Activated CD8-positive, alpha-beta memory T cell treated with anti-CD3 and anti-CD28 coated beads, Interleukin-2, amount 50 U/mL, for 1 hour (primary cell): Measurements from ENCODE around the gene RMND5B.
"Not testable (repeated sequence)": the region's sequence is repeated elsewhere in the genome, so short reads cannot be mapped to it uniquely, and the experiment has no call there.

Source experiments
- DNase-seq: peaks from one replicate; pipeline ENCODE4 v3.0.0-alpha.2; 2020; ENCODE audit errors: extremely low read depth

Gene RMND5B

DNA sequence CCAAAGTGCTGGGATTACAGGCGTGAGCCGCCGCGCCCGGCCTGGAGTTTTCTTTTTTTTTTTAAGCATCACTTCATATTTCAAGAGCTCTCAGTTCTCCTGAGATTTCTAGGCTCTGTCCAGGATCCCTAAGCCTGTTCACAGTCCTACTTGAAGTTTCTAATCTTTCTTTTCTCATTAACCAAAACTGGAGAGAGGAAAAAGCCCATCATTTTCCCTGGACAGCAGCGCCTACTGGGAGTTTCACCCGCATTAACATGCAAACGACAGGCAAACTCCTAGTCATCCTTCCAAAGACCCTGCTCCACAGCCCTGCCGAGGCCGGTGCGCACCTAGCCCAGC, 609 bp upstream of the RMND5B start:
- DNase-seq = not testable (repeated sequence)

DNA sequence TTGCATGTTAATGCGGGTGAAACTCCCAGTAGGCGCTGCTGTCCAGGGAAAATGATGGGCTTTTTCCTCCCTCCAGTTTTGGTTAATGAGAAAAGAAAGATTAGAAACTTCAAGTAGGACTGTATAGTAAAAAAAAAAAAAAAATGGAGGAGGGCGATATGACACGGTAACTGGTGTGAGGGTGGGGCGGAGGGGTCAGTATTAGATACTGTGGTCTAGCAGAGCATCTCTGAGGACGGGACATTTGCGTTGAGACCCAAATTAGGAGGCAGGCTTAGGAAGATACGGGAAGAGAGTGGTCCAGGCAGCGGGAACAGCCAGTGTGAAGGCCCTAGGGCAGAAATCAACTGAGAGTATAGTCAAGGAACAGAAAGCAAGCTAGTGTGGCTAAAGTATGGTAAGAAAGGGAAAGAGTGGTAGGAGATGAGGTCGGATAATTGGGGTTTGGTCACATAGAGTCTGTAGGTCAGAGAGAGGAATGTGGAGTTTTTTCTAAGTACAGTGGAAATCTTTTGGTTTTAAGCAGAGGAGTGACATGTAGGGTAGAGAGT, 707 bp downstream of the RMND5B start:
- DNase-seq = no peak

DNA sequence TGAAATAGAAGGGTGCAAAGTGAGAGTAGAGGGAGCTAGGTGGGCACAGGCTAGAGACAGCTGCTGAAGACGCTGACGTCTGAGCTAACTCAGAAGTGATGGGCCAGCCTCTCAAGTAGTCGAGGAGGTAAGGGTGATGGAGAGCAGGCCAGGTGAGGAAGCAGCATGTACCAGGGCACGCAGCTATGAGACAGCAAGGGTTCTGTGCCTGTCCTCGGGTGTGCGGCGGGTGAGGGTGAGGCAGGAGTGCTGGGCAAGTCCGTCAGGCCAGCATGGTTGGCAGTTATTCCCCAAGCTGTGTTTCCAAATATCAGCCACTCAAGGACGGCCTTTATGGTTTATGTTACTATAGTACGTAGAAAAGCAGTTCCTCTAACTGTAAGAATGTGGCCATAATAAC, 6.2 kb downstream of the RMND5B start:
- no peak for DNase-seq

DNA sequence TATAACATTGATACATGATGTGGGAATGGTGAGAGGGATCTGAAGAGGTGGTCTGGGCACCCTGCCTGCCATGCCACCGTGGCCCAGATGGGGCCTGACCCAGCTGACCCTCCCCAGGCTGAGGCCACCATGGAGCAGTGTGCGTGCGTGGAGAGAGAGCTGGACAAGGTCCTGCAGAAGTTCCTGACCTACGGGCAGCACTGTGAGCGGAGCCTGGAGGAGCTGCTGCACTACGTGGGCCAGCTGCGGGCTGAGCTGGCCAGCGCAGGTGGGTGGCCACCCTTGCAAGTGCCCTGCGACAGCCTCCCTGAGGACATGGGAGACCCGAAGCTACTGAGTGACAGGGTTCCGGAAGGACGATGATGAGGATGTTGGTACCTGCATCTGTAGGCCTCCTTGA, 7.2 kb downstream of the RMND5B start:
- DNase-seq = no peak

DNA sequence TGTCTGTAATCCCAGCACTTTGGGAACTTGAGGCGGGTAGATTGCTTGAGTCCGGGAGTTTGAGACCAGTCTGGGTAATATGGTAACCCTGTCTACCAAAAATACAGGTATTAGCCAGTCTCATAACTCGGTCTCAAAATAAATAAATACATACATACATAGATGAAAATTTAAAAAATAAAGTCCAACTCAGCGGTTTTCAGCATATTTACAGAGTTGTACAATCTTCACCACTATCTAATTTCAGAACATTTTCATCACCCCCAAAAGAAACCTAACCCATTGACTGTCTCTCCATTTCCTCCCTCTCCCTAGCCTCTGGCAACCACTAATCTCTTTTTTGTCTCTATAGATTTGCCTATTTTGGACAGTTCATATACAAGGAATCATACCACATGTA, 10.7 kb downstream of the RMND5B start:
- DNase-seq = no peak

DNA sequence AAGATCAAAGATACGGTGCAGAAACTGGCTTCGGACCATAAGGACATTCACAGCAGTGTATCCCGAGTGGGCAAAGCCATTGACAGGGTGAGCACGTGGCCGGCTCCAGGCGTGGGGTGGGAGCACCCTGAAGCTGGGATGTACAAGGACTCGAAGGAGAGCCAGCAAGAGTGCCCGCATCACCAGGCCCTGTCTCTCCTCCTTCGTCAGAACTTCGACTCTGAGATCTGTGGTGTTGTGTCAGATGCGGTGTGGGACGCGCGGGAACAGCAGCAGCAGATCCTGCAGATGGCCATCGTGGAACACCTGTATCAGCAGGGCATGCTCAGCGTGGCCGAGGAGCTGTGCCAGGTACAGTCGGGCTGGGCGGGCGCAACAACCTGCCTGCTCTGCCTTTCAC, 11.8 kb downstream of the RMND5B start:
- DNase-seq = no peak

DNA sequence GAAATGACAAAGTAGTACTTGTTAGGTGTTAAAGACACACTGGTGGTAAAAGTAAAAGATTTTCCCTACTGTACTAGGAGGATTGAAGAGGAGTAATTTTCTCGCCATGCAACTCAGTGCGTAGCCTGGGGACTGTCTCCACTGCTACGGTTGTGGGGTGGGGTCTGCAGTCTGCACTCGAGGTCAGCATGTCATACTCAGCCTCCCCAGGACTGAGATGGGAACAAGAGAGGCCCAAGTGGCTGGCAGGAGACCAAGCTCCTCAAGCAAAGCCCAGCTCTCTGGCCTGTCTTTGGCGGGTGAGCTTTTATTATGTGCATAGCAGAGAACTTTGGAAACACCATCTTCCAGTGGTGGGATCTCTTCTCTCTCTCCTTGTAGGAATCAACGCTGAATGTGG, 12.4 kb downstream of the RMND5B start:
- no peak for DNase-seq

DNA sequence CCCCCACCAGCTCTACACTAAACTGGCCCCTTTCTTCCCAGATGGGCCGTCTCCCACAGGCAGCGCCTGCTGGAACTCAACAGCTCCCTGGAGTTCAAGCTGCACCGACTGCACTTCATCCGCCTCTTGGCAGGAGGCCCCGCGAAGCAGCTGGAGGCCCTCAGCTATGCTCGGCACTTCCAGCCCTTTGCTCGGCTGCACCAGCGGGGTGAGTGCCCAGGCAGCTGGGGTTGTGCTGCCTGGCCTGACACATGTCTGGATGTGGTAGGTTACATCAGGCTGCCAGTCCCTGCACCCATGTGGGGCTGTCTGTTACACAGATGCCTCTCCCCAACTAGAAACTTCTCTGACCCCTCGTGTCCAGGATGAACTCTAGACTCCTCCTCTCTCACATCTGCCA, 13.1 kb downstream of the RMND5B start:
- DNase-seq = no peak

DNA sequence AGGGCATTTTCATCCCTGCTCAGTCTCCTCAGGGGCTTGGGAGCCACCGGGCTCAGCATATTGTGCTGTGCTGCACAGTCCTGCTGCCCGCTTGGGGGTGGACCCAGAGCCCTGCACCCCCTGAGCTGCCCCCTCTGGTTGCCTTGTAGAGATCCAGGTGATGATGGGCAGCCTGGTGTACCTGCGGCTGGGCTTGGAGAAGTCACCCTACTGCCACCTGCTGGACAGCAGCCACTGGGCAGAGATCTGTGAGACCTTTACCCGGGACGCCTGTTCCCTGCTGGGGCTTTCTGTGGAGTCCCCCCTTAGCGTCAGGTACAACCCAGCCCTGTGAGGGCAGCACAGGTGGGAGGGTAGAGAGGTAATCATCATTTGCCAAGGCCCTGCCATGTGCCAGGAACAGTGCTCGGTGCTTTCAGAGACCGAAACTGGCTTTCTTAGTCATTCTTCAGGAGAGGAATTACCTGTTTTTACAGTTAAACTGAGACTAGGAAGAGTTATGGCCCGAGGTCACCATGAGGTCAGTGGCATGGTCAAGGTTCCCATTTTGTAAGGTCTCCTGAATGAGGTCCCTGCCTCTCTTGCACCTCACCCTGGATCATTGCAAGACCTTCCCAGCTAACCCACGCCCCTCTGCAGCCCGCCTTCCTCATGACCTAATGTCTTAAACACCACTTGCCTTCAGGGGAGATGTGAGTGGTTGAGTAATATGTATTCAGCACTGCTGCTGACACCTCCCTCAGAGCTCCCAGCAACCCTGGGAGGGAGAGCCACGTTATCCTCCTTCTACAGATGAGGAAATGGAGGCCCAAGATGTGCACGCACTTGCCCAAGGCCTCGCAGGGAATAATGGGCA, 15.4 kb downstream of the RMND5B start:
- DNase-seq = peak; percentile 45

DNA sequence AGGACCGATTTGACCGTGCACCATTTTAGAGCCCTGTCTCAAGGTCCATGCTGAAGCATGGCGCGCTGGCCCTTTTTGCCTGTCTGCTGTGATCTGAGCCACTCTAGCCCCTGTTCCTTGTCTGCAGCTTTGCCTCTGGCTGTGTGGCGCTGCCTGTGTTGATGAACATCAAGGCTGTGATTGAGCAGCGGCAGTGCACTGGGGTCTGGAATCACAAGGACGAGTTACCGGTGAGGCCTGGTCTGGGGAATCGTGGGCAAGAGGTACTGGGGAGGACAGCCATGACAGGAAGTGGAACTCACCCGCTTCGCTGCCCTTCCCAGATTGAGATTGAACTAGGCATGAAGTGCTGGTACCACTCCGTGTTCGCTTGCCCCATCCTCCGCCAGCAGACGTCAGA, 16.6 kb downstream of the RMND5B start:
- DNase-seq = no peak

DNA sequence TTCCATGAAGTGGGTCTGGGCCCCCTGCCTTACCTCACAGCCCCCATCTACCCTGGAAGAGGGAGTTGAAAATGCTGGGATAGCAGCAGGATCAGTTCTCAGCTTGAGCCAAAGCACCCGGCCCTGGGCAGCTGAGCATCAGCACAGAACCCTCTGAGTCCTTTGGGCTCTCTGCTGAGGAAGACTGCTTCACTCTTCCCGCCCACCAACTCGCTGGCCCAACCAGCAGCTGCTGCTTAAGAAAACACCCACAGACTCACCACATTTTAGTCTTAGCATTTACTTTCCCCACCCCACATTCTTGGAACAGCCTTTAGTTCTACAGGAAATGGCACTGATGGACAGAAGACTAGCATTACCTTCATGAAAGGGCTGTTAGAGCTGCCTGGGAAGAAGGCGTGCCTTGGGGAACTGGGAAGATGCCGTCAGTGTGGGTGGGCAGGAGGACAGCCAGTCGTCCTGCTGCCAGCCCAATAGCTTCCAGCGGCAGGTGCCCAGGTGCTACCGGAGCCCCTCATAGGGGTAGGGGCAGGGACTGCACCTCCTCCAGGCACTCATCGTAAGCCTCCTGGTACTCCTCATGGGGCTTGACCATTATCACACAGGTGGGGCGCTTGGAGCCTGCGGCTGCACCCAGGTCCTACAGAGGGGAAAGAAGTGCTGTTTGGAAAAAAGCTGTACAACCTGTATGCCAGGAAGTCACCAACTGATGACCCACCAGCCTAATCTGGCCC, 18.6 kb downstream of the RMND5B start:
- DNase-seq = no peak

DNA sequence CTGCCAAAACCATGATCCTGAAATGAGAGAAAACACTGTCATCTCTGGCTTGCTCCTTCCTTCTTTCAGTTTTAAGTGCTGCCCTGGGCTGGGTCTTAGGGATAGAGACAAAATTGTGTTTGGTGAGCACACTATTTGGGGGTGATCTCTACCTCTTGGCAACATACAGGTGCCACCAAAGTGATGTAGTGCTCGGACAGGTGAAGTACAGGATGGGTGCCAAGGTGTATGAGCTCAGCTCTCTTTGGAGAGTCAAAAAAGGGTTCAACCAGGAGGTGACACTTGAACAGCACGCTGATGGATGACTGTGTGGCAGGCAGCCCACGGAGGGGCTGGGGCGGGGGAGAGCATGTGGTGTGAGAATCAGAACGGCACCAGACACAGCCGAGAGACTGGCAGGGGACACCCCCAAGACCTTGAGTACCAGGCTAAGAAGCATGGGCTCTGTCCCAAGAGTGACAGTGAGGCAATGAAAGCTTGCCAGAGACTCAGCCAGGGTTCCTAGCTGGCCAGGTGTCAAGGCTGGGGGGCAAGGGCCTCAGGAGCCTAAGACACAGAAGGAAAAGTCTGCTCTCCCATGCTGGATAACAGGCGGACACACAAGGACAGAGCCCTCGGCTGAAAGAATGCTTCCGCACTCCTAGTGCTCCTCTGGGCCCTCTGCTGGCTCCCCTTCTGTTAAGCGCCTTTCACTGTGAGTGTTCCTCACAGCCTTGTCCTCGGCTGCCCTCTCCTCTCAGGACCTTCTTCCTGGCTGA, 20.3 kb downstream of the RMND5B start:
- no peak for DNase-seq

DNA sequence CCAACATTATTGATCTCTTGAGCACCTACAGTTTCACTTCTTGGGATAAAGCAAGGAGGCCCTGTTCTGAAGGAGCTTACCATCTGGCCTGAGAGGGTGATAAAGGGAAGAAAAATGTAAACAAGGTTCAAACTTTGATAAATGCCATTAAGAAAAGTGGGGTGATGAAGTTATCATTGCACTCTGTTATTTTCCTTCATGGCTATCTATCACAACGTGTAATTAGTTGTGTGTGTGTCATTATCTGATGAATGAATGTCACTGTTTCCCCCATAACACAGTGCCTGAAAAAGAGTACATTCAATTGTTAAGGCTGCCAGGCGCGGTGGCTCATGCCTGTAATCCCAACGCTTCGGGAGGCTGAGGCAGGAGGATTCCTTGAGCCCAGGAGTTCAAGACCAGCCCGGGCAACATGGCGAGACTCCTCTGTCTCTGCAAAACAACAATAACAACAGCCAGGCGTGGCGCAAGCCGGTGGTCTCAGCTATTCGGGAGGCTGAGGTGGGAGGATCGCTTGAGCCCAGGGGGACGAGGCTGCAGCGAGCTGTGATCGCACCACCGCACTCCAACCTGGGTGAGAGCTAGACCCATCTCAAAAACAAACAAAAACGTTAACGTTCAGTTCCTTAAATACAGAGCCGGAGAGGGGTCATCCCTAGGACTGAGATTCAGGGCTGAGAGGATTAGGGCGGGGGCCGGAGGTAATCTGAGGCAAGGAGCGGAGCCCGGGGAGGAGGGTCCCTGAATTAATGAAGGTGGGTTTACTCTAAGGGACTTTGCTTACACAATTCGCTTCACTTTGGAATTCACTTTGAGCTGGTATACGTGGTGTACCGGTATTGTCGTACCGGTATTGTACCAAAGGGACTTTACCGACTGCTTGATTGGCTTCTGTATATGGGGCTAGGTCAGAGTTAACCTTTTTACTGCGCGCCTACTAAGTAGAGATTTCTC, 22.0 kb downstream of the RMND5B start:
- no peak for DNase-seq

DNA sequence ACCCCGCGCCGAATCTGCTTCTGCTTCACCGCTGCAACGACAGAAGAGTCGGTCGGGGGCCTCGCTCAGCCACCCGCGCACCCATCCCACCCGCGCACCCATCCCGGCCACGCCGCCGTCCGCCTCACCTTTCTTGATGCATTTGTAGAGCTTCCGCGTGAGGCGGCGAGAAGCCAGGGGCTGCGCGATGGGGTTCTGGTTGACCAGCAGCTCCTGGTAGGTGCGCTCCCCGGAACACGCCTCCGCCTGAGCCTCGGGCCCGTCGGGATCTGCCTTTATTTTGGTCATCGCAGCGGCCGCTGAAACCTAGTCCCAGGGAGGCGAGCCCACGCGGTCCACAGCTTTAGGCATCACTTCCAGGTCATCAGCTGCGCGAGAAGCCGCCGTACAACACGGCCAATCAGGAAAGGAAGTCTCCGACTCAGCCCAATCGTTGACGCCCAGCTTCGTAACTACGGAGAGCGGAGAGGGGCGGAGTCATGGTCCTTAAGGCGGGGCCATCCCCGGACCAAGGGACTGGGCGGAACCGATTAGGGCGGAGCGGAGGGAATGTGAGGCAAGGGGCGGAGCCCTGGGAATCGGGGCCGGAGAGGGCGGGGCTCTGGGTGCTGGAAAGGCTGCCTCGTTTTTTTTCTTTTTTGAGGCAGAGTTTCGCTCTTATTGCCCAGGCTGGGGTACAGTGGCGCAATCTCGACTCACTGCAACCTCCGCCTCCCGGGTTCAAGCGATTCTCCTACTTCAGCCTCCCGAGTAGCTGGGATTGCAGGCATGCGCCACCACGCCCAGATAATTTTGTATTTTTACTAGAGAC, 22.9 kb downstream of the RMND5B start, which contains the start of gene NHP2:
TSS of gene NHP2 (minus strand) at position 356 of the 811 bp plus-strand sequence. CDS start at position 288, 68 bp downstream.
- peak; percentile 86 for DNase-seq

DNA sequence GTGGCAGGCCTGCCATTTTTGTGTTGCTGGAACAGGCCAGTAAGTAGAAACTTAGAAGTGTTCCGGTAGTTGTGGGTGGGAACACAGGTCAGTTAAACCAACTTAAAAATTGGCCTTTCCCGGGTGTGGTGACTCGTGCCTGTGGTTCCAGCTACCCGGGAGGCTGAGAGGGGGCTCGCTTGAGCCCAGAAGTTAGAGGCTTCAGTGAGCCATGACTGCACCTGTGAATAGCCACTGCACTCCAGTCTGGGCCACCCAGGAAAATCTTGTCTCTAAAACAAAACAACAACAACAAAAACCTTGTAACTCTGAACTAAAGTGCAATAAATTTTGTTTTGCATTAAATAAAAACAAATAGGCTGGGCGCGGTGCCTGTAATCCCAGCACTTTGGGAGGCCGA, 24.3 kb downstream of the RMND5B start:
- DNase-seq = no peak

DNA sequence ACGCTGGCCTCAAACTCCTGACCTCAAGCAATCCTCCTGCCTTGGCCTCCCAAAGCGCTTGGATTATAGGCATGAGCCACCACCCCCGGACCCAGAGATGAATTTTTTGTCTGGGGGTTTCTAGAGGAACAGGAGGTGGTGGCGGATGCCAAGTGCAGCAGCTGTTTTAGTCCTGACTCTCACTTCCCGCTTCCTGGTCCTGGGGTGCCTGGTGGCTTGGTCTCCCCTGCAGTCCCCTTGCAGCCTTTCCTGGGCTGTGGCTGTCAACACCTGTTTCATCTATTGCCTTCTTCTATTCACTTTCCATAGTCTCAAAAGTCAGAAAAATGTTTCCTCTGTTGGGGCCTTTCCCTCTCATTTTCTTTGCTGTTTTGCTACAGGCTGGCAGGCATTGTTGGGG, 29.4 kb downstream of the RMND5B start:
- no peak for DNase-seq

DNA sequence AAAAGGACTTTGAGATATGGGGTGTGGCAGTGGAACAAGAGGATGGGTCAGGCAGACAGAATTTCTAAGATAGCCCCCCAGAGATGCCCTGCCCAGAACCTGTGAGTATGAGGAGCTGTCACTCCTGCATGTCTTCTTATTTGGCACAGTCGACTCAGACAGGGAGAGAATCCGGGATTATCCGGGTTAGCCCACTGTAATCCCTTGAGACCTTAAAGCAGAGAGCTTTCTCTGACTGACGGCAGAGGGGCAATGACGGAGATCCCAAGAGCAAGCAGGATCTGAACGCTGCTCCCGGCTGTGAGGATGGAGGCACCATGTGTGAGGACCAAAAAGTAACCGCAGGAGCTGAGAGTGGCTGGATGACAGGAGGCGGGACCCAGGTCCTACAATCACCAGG, 31.7 kb downstream of the RMND5B start:
- DNase-seq = no peak

DNA sequence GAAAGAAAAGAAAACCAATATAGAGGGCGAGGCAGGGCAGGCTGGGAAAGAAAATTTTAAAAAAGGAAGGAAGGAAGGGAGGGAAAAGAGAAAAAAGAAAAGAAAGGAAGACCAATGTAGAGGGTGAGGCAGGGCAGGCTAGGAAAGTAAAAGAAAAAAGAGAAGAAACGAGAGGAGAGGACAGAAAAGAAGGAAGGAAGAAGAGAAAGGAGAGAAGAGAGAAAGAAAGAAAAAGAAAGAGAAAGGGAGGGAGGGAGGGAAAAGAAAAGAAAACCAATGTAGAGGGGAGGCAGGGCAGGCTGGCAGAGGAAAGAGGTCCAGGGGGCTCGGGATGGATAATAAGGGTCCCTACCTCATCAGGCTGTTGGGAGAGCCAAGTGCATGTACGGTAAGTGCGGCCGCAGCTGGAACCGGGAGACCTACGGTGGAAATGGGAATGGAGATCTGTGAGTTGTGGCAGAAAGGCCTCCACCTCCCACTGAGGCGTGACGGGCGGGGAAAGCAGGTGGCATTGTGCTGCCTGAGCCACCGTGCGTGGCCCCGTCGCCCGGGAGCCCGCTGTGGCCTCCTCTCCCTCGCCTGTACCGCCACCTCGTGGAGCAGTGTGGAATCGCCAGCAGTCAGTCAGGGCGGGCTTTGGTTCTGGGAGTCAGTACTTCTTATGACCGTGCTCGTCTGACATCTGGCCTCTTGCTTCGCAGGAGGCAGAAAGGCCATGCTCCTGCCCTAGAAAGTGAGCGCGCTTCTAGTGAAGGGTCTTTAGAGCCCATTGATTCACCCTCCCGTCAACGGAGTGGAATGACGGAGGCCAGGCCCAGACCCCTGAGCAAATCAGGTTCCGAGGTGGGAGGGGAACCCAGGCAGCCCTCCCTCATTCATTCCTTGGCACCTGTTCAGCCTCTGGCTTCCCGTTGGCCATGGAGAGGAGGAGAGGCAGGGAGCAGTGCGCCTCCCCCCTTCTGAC, 33.2 kb downstream of the RMND5B start:
- peak; percentile 69 for DNase-seq

DNA sequence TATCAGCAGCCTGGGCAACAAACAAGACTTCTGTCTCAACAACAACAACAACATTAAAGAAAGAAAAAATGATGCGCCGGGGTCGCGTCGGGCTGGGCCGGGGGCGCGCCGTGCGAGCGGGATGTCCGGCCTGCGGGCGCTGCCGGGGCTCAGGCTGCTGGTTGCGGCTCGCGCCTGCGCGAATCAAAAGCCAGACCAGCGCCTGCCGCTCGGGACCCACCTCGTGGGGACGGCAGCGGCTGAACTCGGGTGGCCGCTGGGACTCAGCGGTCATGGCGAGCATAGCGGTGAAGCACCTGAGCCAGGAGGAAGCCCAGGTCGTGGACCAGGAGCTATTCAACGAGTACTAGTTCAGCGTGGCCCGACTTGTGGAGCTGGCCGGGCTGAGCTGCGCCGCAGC, 34.8 kb downstream of the RMND5B start:
- DNase-seq = no peak
